ENCODE data around the gene SLC35C1.
A peak's percentile ranks its signal among the peaks of the same experiment; 100 is the strongest.

SLC35C1 gene

GRCh38 chr11:45811109-45811435 lies 6.1 kb downstream of the SLC35C1 start:
- TF ChIP-seq, protein P1, sequence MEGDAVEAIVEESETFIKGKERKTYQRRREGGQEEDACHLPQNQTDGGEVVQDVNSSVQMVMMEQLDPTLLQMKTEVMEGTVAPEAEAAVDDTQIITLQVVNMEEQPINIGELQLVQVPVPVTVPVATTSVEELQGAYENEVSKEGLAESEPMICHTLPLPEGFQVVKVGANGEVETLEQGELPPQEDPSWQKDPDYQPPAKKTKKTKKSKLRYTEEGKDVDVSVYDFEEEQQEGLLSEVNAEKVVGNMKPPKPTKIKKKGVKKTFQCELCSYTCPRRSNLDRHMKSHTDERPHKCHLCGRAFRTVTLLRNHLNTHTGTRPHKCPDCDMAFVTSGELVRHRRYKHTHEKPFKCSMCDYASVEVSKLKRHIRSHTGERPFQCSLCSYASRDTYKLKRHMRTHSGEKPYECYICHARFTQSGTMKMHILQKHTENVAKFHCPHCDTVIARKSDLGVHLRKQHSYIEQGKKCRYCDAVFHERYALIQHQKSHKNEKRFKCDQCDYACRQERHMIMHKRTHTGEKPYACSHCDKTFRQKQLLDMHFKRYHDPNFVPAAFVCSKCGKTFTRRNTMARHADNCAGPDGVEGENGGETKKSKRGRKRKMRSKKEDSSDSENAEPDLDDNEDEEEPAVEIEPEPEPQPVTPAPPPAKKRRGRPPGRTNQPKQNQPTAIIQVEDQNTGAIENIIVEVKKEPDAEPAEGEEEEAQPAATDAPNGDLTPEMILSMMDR (IDR thresholded peaks at IDR 0.05; ENCODE audit: low read length, missing control alignments): no peak
- DNase-seq (ENCODE audit: low read depth): no peak

DNA sequence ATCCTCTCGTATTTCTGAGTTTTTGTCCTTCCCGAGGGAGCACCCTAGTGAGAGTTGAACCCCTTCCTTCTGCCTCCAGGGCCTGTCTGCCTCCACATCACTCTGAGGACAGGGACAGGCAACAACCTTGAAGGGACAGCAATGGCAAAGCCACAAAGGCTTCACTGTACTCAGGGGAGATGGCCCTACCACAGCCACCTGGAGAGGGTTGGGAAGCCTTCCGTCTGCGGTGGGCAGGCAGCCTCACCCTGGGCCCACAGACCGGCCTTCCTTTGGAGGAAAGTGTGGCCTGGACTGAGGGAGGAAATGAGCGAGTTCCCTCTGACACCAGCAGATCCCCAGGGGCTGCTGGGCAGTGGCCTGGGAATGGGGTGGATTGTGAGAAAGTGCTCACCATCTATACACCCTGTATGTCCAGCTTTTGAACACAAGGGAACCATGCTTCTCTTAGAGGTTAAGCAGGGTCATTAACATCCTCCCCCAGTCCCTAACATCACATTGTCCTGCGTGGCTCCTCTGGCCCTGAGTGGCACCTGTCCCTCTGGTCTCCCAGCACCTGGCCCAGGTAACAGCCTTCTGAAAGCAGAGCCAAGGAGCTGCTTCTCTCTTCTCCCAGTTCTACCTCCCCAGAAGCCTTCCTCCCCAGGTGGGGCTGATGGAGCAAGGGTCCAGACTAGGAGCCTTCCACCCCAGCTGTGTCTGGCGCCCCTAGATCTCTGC lies 6.8 kb downstream of the SLC35C1 start:
- DNase-seq (ENCODE audit: low read depth): no peak
- TF ChIP-seq, protein P1 (IDR thresholded peaks at IDR 0.05; ENCODE audit: low read length, missing control alignments): no peak
- no peak overlapping the region for H3K4me3 ChIP-seq (replicated peaks; ENCODE audit: low read depth, low read length)

More at GRCh38 chr11:45811109-45811435, 6.1 kb downstream of the SLC35C1 start:
- no peak overlapping the region for H3K4me3 ChIP-seq (replicated peaks; ENCODE audit: low read depth, low read length)

GRCh38 chr11:45812581-45813548 lies 7.9 kb downstream of the SLC35C1 start:
- TF ChIP-seq, protein P1 (IDR thresholded peaks at IDR 0.05; ENCODE audit: low read length, missing control alignments): no peak
- H3K4me3 ChIP-seq (replicated peaks; ENCODE audit: low read depth, low read length): no peak overlapping the region
- no peak for DNase-seq (ENCODE audit: low read depth)

DNA sequence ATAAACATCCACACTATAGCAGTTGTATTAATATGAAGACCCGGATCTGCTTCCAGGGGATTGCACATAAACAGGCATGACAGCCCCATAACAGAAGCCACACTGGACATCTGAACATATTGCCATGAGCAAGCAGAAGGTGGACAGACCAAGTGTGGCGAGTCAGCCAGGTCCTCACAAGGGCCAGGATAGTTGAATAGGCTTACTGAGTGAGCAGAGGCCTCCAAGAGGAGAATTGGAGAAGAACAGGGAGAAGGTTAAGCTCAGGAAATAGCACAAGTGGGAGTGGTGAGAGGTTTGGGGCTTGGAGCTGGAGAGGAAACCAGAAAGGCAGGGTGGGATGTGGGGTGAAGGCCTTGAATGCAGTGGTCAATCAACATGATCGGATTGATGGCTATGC lies 10.8 kb downstream of the SLC35C1 start:
- peak; percentile 26 for DNase-seq (ENCODE audit: low read depth)
- H3K4me3 ChIP-seq (replicated peaks; ENCODE audit: low read depth, low read length): no peak overlapping the region
- TF ChIP-seq, protein P1 (IDR thresholded peaks at IDR 0.05; ENCODE audit: low read length, missing control alignments): peak; percentile 19

DNA sequence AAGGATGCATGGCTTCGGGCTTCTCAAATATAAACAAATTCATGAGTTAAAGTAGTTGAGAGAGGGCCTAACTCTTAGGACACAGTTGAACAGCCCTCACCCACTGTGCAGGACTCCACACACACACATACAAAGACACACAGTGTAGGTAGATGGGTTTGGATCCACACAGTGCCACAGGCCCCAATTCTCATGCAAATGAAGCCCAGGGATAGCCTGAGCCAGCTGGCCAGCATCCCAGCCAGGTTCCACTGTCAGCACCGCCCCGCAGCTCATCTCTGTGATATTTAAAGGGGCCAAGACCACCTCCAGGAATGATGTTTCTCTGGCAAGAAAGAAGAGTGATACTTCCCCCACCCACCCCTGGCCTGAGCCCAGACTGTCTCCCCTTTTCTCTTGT lies 11.7 kb downstream of the SLC35C1 start:
- no peak for DNase-seq (ENCODE audit: low read depth)
- TF ChIP-seq, protein P1 (IDR thresholded peaks at IDR 0.05; ENCODE audit: low read length, missing control alignments): no peak
- no peak overlapping the region for H3K4me3 ChIP-seq (replicated peaks; ENCODE audit: low read depth, low read length)

DNA sequence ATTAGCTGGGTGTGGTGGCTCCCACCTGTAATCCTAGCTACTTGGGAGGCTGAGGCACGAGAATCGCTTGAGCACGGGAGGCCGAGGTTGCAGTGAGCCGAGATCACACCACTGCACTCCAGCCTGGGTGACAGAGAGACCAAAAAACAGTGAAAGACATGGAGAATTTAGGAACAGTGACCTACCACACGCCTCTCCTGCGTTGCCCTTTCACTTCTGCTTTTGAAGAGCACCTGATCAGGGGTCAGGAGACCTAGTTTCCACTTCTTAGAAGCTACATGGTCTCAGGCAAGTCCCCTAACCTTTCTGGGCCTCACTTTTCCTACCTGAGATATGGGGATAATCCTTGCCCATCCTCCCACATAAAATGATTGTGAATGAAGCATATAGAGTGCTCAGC lies 12.2 kb downstream of the SLC35C1 start:
- no peak for DNase-seq (ENCODE audit: low read depth)
- TF ChIP-seq, protein P1 (IDR thresholded peaks at IDR 0.05; ENCODE audit: low read length, missing control alignments): no peak
- H3K4me3 ChIP-seq (replicated peaks; ENCODE audit: low read depth, low read length): no peak overlapping the region
